Prostate gland (tissue), 2 donors: ENCODE data around the gene COL4A1.

Source experiments
- CTCF ChIP-seq, 4 experiments: fragments of 200-600 bp in 2 of 4; fragments of 450-650 bp in 2 of 4; sonication (generic) in 2 of 4; IDR thresholded peaks; 1 replicate in 3 of 4; 2 replicates in 1 of 4; pipeline ENCODE4 v1.5.1; 2016 to 2019; ENCODE audit warnings: antibody characterized with exemption in 4 of 4, mild to moderate bottlenecking in 2 of 4, moderate library complexity in 2 of 4
- POLR2A ChIP-seq: fragments of 450-650 bp; IDR thresholded peaks from one replicate; pipeline ENCODE4 v1.6.1; 2016; ENCODE audit warnings: antibody characterized with exemption, mild to moderate bottlenecking

- TF ChIP-seq CTCF (IDR thresholded peaks at IDR 0.05) (no peak), POLR2A (no peak)
Observed at GRCh38 chr13:110305544-110305943, 1.4 kb downstream of the COL4A1 start.
